ENCODE results near the gene VWA3B. TPM values are rescaled to one million over a fixed set of nuclear protein-coding genes. Genes with fewer than 3 reads are reported as not detected.

Gene VWA3B
- total RNA-seq, 1 donor from 2014 or later = 4.1 TPM

DNA sequence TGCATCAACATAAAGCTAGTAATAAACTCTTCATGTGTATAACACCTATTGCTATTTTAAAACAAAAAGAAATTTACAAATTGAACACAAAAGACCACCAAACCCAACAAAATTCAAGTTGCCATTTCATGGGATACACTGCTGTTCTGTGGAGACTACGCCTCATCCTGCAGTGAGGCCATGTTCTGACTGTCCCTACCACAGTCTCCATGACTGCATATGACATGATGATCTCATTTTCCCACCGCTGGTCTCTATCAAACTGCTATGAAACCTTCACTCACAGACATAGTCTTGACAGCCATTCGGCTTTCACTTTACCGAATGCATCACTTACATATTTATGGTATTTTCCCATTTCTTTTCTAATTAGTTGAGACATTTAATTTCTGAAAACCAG, 21.2 kb upstream of the VWA3B start:
- Mint-ChIP-seq H3K36me3 (no peaks in the 10 kb centered on the region), H3K4me1 (ENCODE audit: unreplicated experiment) (no peaks in the 10 kb centered on the region), H3K4me3 (no peak overlapping the region), H3K27me3 (peaks cover 5% of the 10 kb centered on the region), H3K9me3 (no peaks in the 10 kb centered on the region), H3K27ac (no peak overlapping the region)
- TF ChIP-seq, protein P1, sequence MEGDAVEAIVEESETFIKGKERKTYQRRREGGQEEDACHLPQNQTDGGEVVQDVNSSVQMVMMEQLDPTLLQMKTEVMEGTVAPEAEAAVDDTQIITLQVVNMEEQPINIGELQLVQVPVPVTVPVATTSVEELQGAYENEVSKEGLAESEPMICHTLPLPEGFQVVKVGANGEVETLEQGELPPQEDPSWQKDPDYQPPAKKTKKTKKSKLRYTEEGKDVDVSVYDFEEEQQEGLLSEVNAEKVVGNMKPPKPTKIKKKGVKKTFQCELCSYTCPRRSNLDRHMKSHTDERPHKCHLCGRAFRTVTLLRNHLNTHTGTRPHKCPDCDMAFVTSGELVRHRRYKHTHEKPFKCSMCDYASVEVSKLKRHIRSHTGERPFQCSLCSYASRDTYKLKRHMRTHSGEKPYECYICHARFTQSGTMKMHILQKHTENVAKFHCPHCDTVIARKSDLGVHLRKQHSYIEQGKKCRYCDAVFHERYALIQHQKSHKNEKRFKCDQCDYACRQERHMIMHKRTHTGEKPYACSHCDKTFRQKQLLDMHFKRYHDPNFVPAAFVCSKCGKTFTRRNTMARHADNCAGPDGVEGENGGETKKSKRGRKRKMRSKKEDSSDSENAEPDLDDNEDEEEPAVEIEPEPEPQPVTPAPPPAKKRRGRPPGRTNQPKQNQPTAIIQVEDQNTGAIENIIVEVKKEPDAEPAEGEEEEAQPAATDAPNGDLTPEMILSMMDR (conservative IDR thresholded peaks at IDR 0.05) = no peak
- no peak for DNase-seq (ENCODE audit: extremely low spot score, unreplicated experiment)

DNA sequence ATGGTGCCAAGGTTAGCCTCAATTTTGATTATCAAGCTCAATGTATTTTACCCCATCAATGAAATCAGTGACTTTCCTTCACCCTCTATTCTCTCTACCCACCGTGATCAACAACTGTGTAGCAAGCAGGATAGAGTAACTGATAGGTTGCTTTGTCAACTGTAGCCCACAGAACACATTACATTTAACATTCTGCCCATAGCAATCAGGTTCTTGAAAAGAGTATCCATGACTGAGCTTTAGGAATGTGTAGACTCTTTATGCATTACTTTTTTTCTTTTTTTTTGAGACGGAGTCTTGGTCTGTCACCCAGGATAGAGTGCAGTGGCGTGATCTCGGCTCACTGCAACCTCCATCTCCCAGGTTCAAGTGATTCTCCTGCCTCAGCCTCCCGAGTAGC, 19.8 kb upstream of the VWA3B start:
- H3K27ac Mint-ChIP-seq = no peak overlapping the region
- peaks cover 5% of the 10 kb centered on the region for H3K27me3 Mint-ChIP-seq
- DNase-seq (ENCODE audit: extremely low spot score, unreplicated experiment) = no peak
- H3K4me1 Mint-ChIP-seq (ENCODE audit: unreplicated experiment) = no peaks in the 10 kb centered on the region
- H3K4me3 Mint-ChIP-seq = no peak overlapping the region
- TF ChIP-seq, protein P1 (conservative IDR thresholded peaks at IDR 0.05) = no peak
- no peaks in the 10 kb centered on the region for H3K36me3 Mint-ChIP-seq
- H3K9me3 Mint-ChIP-seq = no peaks in the 10 kb centered on the region

DNA sequence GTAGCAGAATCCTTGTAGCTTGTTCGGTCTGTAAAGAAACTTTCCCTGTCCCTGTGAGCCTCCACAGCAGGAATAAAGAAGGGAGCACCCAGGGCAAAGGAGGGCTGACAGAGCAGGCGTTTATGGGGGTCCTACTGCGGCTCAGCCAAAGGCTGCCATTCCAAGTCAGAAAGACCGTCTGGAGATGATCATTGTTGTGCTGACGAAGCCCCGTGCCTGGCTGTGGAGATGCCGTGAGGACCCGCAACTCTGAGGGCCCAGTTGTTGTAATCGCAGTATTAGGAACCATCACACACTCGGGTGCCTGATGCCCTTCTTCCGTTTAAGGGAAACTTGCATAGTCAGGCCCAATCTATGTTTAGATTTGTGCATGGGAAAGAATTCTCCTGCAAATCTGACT, 16.9 kb upstream of the VWA3B start:
- Mint-ChIP-seq H3K36me3 (no peaks in the 10 kb centered on the region), H3K9me3 (no peaks in the 10 kb centered on the region), H3K4me1 (ENCODE audit: unreplicated experiment) (no peaks in the 10 kb centered on the region), H3K4me3 (no peak overlapping the region), H3K27me3 (peaks cover 5% of the 10 kb centered on the region), H3K27ac (no peak overlapping the region)
- TF ChIP-seq, protein P1 (conservative IDR thresholded peaks at IDR 0.05) = no peak
- DNase-seq (ENCODE audit: extremely low spot score, unreplicated experiment) = no peak

DNA sequence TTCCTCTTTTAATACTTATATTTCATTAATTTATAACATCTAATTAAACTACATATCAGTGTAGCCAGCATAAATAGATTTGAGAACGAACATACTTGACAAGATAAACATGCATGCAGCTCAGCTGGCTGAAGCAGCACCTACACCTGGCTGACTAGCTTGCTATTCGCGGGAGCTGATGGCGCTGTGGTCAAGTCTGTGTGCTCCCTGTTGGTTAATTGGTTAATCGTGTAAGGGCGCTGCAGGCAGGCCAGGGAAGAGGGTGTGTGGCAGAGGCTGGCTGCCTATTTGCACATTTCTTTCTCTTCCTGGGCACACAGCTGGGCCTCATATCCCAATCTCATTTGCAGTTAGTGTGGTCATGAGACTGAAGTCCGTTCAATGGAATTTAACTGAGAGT, 14.5 kb upstream of the VWA3B start:
- H3K4me3 Mint-ChIP-seq = no peak overlapping the region
- no peaks in the 10 kb centered on the region for H3K4me1 Mint-ChIP-seq (ENCODE audit: unreplicated experiment)
- peaks cover 5% of the 10 kb centered on the region for H3K27me3 Mint-ChIP-seq
- no peaks in the 10 kb centered on the region for H3K9me3 Mint-ChIP-seq
- no peak overlapping the region for H3K27ac Mint-ChIP-seq
- no peaks in the 10 kb centered on the region for H3K36me3 Mint-ChIP-seq
- no peak for DNase-seq (ENCODE audit: extremely low spot score, unreplicated experiment)
- TF ChIP-seq, protein P1 (conservative IDR thresholded peaks at IDR 0.05) = no peak

DNA sequence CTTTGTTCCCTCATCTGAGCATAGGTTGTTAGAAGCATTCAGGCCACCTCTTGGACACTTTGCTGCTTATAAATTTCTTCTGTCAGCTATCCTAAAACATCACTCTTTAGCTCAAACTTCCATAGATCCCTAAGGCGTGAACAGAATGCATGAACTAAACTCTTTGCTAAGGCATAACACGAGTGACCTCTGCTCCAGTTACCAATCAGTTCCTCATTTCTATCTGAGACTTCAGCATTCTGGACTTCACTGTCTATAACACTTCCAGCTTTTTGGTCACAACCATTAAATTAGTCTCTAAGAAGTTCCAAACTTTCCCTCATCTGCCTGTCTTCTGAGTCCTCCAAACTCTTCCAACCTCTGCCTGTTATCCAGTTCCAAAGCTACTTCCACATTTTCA, 8.3 kb upstream of the VWA3B start:
- Mint-ChIP-seq H3K36me3 (no peaks in the 10 kb centered on the region), H3K27me3 (peaks cover 12% of the 10 kb centered on the region), H3K4me3 (no peak overlapping the region), H3K9me3 (peaks cover 9% of the 10 kb centered on the region), H3K4me1 (ENCODE audit: unreplicated experiment) (peaks cover 4% of the 10 kb centered on the region), H3K27ac (no peak overlapping the region)
- no peak for DNase-seq (ENCODE audit: extremely low spot score, unreplicated experiment)
- TF ChIP-seq, protein P1 (conservative IDR thresholded peaks at IDR 0.05) = no peak

Measured in type B pancreatic cell (in vitro differentiated cells).